MM.1S (cell line): ENCODE data around the gene FBXO3.

Experiments used
- DNase-seq: peaks from one replicate; pipeline ENCODE4 v3.0.0-alpha.2; 2015
- H2AFZ ChIP-seq: fragments of 300-600 bp; sonication (generic); 2 replicates; pipeline ENCODE4 v1.6.0; 2016; ENCODE audit warnings: antibody characterized with exemption, low read length
- H3F3A ChIP-seq: fragments of 300-600 bp; sonication (generic); 2 replicates; pipeline ENCODE4 v1.6.1; 2016; ENCODE audit warnings: mild to moderate bottlenecking, antibody characterized with exemption, low read length, moderate library complexity, mixed read lengths; ENCODE audit not compliant: insufficient read depth
- H3K27ac ChIP-seq: fragments of 300-600 bp; sonication (generic); 2 replicates; pipeline ENCODE4 v1.5.1; 2016; ENCODE audit warnings: mild to moderate bottlenecking, low read length
- H3K27me3 ChIP-seq: fragments of 300-600 bp; sonication (generic); replicated peaks from 2 replicates; pipeline ENCODE4 v1.6.0; 2016; ENCODE audit warnings: low read length; ENCODE audit not compliant: insufficient read depth
- H3K36me3 ChIP-seq: fragments of 300-600 bp; sonication (generic); replicated peaks from 2 replicates; pipeline ENCODE4 v1.6.1; 2016; ENCODE audit warnings: mild to moderate bottlenecking, low read length, mixed read lengths; ENCODE audit not compliant: insufficient read depth
- H3K4me1 ChIP-seq: fragments of 300-600 bp; sonication (generic); 2 replicates; pipeline ENCODE4 v1.6.1; 2016; ENCODE audit warnings: low read length, mixed read lengths
- H3K4me2 ChIP-seq: fragments of 300-600 bp; sonication (generic); 2 replicates; pipeline ENCODE4 v1.6.0; 2016; ENCODE audit warnings: low read depth, low read length
- H3K4me3 ChIP-seq: fragments of 300-600 bp; sonication (generic); 2 replicates; pipeline ENCODE4 v1.5.1; 2016; ENCODE audit warnings: low read length, mixed read lengths
- H3K79me2 ChIP-seq: fragments of 300-600 bp; sonication (generic); 2 replicates; pipeline ENCODE4 v1.6.1; 2016; ENCODE audit warnings: mixed run types, low read length, mixed read lengths
- H3K9ac ChIP-seq: fragments of 300-600 bp; sonication (generic); 2 replicates; pipeline ENCODE4 v1.6.1; 2016; ENCODE audit warnings: low read length, mixed read lengths
- H3K9me2 ChIP-seq: fragments of 300-600 bp; sonication (generic); replicated peaks from 2 replicates; pipeline ENCODE4 v1.6.1; 2016; ENCODE audit warnings: mild to moderate bottlenecking, low read length, mixed read lengths; ENCODE audit not compliant: insufficient read depth
- H3K9me3 ChIP-seq: fragments of 300-600 bp; sonication (generic); replicated peaks from 2 replicates; pipeline ENCODE4 v1.6.1; 2016; ENCODE audit warnings: mild to moderate bottlenecking, low read length, mixed read lengths; ENCODE audit not compliant: insufficient read depth
- H4K20me1 ChIP-seq: fragments of 300-600 bp; sonication (generic); 2 replicates; pipeline ENCODE4 v1.6.1; 2016; ENCODE audit warnings: mild to moderate bottlenecking, low read length, moderate library complexity, mixed read lengths; ENCODE audit not compliant: insufficient read depth
- CTCF ChIP-seq: fragments of 300-600 bp; sonication (generic); IDR thresholded peaks from 2 replicates; pipeline ENCODE4 v1.5.1; 2016; ENCODE audit warnings: antibody characterized with exemption, low read length, mixed read lengths
- EZH2 ChIP-seq: fragments of 300-600 bp; sonication (generic); optimal IDR thresholded peaks from 2 replicates; pipeline ENCODE3; 2017; ENCODE audit warnings: low read depth, mild to moderate bottlenecking, antibody characterized with exemption, low read length, mixed read lengths
- EZH2phosphoT487 ChIP-seq: fragments of 300-600 bp; sonication (generic); IDR thresholded peaks from 2 replicates; pipeline ENCODE4 v1.6.1; 2018; ENCODE audit warnings: antibody characterized with exemption, low read length

FBXO3 gene

DNA sequence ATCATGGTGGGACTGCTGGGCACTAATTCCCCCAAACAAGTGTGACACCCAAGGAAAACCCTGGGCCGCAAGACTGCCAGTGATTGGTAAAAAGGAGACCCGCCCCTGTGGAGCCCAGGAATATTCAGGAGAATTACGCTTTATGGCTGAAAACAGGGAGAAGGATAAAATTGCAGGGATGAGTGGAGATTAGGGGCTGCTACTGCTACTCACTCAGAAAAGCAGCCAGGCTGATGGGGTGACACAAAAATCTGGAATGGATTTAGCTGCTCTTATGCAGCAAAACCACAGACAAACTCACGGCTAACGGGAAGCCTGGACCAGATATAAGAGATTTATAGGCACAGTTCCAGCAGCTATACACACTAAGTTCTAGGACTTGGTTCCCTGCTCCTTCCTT lies 4.4 kb upstream of the FBXO3 start:
- H3K4me1 ChIP-seq = peaks cover 32% of the 10 kb centered on the region
- H3K9me3 ChIP-seq = no peaks in the 10 kb centered on the region
- H2AFZ ChIP-seq = peak overlapping the region; percentile 62; the same call in 1 of the 2 replicates
- no peak overlapping the region for H3K9ac ChIP-seq
- H3K27me3 ChIP-seq = 0 out of 2 replicates have a peak, but pooled peaks cover 3% of the 10 kb centered on the region
- no peaks in the 10 kb centered on the region for H3K9me2 ChIP-seq
- H3K27ac ChIP-seq = peak overlapping the region; percentile 59; the same call in 1 of the 2 replicates
- DNase-seq = no peak
- no peaks in the 10 kb centered on the region for H3K36me3 ChIP-seq
- H4K20me1 ChIP-seq = no peaks in the 10 kb centered on the region
- TF ChIP-seq EZH2 = no peak
- peaks cover 6% of the 10 kb centered on the region for H3K79me2 ChIP-seq
- H3F3A ChIP-seq = peaks cover 15% of the 10 kb centered on the region; the same call in 1 of the 2 replicates
- H3K4me2 ChIP-seq = peak overlapping the region; percentile 52; the same call in 1 of the 2 replicates
- no peak overlapping the region for H3K4me3 ChIP-seq

DNA sequence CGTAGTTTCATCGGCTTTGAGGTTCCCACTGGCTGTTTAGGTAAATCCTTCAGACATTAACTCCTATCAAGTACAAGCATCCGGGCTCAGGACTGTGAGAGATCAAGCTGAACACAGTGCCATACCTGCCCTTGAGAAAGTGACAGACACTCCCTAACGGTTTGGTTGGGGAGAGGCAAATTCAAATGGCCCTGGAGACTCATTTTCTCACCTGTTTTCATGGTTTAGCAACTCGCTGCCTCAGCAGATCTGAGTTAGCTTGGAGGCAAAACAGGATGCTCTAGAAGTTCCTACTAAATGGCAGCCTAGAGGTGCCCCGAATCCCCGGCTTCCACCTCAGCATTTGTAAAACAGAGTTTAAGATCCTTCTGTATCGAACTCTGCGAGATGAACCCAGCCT lies 3.6 kb upstream of the FBXO3 start:
- H3K4me2 ChIP-seq = peak overlapping the region; percentile 52
- H2AFZ ChIP-seq = peak overlapping the region; percentile 62
- peaks cover 33% of the 10 kb centered on the region for H3K4me1 ChIP-seq
- H3F3A ChIP-seq = peaks cover 15% of the 10 kb centered on the region; the same call in 1 of the 2 replicates
- H3K9me2 ChIP-seq = no peaks in the 10 kb centered on the region
- H3K79me2 ChIP-seq = peaks cover 14% of the 10 kb centered on the region
- peak overlapping the region; percentile 59; the same call in 1 of the 2 replicates for H3K27ac ChIP-seq
- no peaks in the 10 kb centered on the region for H3K36me3 ChIP-seq
- H3K9me3 ChIP-seq = no peaks in the 10 kb centered on the region
- DNase-seq = peak; percentile 87
- H3K27me3 ChIP-seq = 0 out of 2 replicates have a peak, but pooled peaks cover 3% of the 10 kb centered on the region
- H3K9ac ChIP-seq = peak overlapping the region; percentile 15; the same call in 1 of the 2 replicates
- no peak for TF ChIP-seq EZH2phosphoT487
- no peak for TF ChIP-seq CTCF
- no peak for TF ChIP-seq EZH2
- no peaks in the 10 kb centered on the region; the same call in 1 of the 2 replicates for H4K20me1 ChIP-seq
- H3K4me3 ChIP-seq = peak overlapping the region; percentile 27; the same call in 1 of the 2 replicates

DNA sequence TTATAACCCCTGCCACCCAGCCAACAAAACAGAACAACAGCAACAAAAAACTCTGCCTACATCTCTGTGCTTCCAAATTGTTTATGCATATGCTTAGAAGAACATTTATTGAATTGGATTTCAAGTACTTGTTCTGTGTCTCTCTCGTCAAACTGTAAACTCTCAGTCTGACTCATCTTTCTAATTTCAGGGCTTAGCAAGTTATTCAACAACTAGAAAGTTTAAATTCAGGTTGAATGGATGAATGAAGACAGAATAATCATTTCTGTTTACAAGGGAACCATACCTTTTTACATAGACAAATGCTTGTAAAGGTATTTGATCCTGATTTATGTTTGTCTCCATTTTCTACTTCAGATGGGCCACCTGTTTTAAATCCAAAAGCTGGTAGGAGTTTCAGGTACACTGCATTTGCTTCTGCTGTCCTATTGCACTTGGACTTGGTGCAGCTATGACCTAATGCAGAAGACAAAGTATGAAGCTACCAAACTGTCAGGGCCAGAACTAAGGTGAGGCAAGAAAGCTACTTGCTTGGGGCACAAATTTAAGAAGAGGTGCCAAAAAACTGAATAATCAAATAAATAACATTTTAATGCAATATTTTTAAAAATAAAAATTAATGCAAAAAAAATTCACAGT lies 1.6 kb upstream of the FBXO3 start:
- Histone ChIP-seq H4K20me1 (peaks cover 4% of the 10 kb centered on the region; the same call in 1 of the 2 replicates), H3K27me3 (0 out of 2 replicates have a peak, but pooled peaks cover 3% of the 10 kb centered on the region), H3K9me3 (no peaks in the 10 kb centered on the region), H3K4me2 (peak overlapping the region; percentile 100; the same call in 1 of the 2 replicates), H3F3A (peaks cover 15% of the 10 kb centered on the region; the same call in 1 of the 2 replicates), H3K27ac (peak overlapping the region; percentile 14; the same call in 1 of the 2 replicates), H3K36me3 (no peaks in the 10 kb centered on the region), H3K9me2 (no peaks in the 10 kb centered on the region), H3K79me2 (peaks cover 33% of the 10 kb centered on the region), H2AFZ (no peak overlapping the region), H3K4me3 (no peak overlapping the region), H3K4me1 (peaks cover 47% of the 10 kb centered on the region), H3K9ac (no peak overlapping the region)
- TF ChIP-seq EZH2phosphoT487 = no peak
- no peak for TF ChIP-seq CTCF
- TF ChIP-seq EZH2 = no peak
- peak; percentile 18 for DNase-seq

DNA sequence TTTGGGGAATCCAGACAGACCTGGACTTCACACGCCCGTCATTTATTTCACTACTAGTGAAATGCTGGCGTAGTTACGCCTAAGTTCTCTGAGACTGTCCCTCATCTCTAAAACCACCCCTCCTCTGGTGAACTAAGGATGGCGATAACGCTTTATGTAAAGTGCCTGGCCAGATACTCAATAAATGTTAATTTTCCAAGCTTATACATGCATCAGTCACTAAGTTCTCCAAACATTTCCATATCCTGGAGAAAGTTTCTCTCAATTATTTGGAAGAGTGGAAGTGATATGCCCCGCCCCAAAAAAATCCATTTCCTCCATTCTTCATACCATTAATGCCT lies 1.1 kb upstream of the FBXO3 start:
- H3K9me2 ChIP-seq = no peaks in the 10 kb centered on the region
- peaks cover 47% of the 10 kb centered on the region for H3K4me1 ChIP-seq
- peaks cover 15% of the 10 kb centered on the region; the same call in 1 of the 2 replicates for H3F3A ChIP-seq
- peaks cover 4% of the 10 kb centered on the region; the same call in 1 of the 2 replicates for H4K20me1 ChIP-seq
- H2AFZ ChIP-seq = no peak overlapping the region
- H3K27ac ChIP-seq = no peak overlapping the region
- no peak overlapping the region for H3K4me3 ChIP-seq
- H3K9me3 ChIP-seq = no peaks in the 10 kb centered on the region
- 0 out of 2 replicates have a peak, but pooled peaks cover 3% of the 10 kb centered on the region for H3K27me3 ChIP-seq
- H3K4me2 ChIP-seq = peak overlapping the region; percentile 100; the same call in 1 of the 2 replicates
- H3K79me2 ChIP-seq = peaks cover 38% of the 10 kb centered on the region
- no peak for TF ChIP-seq CTCF
- no peaks in the 10 kb centered on the region for H3K36me3 ChIP-seq
- no peak for DNase-seq
- no peak overlapping the region for H3K9ac ChIP-seq
